ENCODE measurements around the gene RCAN3.
A peak's percentile ranks its signal among the peaks of the same experiment; 100 is the strongest.

Gene RCAN3

DNA sequence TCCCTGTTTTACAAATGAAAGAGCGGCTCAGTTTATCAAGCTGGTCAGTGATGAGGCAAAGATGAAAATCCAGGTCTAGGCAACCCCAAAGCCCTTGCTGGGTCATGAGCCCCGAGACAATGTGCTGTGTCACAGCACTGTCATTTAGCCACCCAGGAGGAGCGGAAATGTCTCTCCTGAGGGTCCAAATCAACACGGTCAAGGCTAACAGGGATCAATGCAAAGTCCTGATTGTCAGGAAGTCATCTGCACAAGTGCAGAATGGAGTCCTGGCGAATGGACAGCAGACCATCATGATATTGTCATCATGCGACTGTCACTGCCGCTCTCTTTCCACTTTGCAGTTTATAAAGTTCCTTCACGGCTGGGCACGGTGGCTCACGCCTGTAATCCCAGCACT, 83.5 kb downstream of the RCAN3 start:
- DNase-seq, result no peak

GRCh38 chr1:24586970-24587820, 84.6 kb downstream of the RCAN3 start:
- peak; percentile 11 to 81 (median 52) for DNase-seq

GRCh38 chr1:24588573-24588972, 85.9 kb downstream of the RCAN3 start:
- DNase-seq, result no peak

GRCh38 chr1:24589200-24589599, 86.6 kb downstream of the RCAN3 start:
- DNase-seq, result no peak

Measured in stimulated activated naive CD4-positive, alpha-beta T cell (primary cell).